NOMO-1 treated with dmso at 0.1 percent for 144 hours (cell line): ENCODE results near the gene IFI44.

Experiments
- DNase-seq: peaks from one replicate; lab custom pipeline; 2025; ENCODE audit not compliant: unreplicated experiment; lab: John Stamatoyannopoulos, UW

IFI44 gene, protein sequence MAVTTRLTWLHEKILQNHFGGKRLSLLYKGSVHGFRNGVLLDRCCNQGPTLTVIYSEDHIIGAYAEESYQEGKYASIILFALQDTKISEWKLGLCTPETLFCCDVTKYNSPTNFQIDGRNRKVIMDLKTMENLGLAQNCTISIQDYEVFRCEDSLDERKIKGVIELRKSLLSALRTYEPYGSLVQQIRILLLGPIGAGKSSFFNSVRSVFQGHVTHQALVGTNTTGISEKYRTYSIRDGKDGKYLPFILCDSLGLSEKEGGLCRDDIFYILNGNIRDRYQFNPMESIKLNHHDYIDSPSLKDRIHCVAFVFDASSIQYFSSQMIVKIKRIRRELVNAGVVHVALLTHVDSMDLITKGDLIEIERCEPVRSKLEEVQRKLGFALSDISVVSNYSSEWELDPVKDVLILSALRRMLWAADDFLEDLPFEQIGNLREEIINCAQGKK

DNA sequence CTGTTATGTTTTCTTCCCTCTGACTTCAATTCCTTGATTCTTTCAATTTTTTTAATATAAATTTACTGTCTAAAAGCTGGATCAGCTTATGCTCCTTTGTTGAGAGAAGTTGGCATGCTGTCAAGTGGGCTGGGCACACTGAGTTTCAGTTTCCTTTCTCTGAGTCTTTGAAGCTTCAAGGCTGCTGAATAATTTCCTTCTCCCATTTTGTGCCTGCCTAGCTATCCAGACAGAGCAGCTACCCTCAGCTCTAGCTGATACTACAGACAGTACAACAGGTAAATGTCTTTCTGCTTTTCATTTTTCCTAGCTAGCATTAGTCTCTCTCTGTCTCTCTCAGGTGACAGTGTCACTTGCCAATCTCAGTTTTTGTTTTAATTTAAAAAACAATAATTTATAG is at the start of gene IFI44:
IFI44 (plus strand) TSS at position 204 of the 400 bp plus-strand sequence. CDS start 365 bp downstream, outside the sequence.
- peak; percentile 7 for DNase-seq

- no peak for DNase-seq
Observed at GRCh38 chr1:78601068-78601467, 48.6 kb upstream of the IFI44 start.

DNA sequence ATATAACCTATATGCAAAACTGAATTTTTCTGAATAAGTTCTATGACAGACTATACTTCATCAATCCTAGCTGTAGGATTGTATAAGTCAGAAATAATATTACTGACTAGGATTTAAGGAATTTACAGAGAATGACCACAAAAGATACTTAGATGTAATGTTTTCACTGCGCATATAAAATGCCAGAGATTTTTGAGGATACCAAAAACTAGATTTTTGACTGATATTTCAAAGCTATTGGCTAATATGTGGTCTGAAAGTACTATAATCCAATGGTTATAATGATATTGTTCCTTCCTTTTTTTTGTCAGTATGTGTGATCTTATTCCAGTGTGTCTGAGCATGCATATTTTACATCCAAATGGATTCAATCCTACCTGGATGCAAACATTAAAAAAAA is 46.4 kb upstream of the IFI44 start:
- no peak for DNase-seq

DNA sequence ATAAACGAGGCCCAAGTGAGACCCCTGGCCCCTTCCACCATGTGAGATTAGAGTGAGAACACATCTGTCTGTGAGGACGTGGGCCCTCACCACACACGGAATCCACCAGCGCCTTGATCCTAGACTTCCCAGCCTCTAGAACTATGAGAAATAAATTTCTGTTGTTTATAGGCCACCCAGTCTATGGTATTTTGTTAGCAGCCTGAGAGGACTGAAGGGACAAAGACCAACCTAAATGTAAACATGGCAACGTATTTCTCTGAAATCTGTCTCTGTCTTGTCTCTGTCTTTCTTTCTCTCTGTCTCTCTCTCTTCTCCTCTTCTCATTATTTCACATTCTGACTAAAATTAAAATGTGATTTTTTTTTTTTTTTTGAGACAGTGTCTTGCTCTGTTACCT is 45.0 kb upstream of the IFI44 start:
- DNase-seq: no peak

DNA sequence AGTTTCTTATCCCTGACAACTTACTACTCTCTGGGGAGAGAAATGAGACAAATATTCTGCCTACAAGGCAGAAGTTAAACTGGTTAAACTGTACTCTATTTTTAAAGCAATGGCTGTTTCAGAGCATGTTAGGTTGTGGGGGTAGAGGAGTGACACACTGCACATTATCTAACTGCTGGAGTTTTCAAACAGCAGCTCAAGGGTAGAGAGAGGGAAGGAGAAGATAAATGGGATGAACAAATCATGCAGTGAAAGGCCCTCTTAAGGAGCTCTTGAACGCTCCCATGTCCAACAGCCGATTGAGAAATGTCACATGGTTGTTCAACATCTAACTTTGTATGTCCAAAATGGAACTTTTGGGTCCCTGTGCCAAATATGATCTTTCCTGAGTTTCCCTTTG is 43.4 kb upstream of the IFI44 start:
- no peak for DNase-seq

GRCh38 chr1:78607334-78607927 is 42.2 kb upstream of the IFI44 start:
- DNase-seq: peak; percentile 1

- no peak for DNase-seq
Observed at GRCh38 chr1:78607944-78608343, 41.7 kb upstream of the IFI44 start.

DNA sequence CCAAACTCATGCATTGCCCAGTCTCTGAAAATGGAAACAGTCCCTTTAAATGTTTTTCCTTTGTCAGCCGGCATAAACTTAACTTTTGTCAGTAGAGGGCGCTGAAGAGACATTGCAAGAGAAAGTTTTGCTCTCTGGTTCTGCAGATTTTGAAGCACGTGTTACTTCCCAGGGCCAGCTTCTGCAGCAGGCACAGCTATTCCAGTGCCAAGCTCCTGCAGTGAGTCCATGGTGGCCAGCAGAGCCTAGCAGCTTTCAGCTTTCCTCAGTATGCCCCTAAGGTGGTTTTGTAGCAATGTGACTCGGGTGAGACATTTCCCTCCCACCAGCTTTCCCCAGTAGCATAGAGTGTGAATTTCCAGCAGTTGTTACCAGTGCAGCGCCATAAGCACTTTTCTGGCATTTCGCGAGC is 32.0 kb upstream of the IFI44 start:
- DNase-seq: peak; percentile 26

- DNase-seq: no peak
Observed at GRCh38 chr1:78619032-78619431, 30.6 kb upstream of the IFI44 start.

DNA sequence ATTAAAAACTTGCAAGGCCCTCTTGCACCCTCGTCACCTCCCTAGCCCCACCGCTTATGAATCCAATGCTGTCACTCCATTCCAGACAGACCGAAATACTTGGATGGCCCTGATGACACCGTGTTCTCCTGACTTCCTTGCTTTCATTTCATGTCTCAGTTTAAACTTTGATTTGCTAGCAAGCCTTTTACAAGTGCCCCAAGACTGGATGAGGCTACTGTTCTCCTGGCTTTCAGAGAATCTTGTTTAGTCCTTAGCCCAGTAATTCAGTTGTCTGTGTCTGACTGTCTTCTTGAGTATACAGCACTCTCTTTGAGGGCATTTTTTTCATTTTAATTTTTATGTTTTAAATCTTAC is 30.2 kb upstream of the IFI44 start:
- DNase-seq: no peak

DNA sequence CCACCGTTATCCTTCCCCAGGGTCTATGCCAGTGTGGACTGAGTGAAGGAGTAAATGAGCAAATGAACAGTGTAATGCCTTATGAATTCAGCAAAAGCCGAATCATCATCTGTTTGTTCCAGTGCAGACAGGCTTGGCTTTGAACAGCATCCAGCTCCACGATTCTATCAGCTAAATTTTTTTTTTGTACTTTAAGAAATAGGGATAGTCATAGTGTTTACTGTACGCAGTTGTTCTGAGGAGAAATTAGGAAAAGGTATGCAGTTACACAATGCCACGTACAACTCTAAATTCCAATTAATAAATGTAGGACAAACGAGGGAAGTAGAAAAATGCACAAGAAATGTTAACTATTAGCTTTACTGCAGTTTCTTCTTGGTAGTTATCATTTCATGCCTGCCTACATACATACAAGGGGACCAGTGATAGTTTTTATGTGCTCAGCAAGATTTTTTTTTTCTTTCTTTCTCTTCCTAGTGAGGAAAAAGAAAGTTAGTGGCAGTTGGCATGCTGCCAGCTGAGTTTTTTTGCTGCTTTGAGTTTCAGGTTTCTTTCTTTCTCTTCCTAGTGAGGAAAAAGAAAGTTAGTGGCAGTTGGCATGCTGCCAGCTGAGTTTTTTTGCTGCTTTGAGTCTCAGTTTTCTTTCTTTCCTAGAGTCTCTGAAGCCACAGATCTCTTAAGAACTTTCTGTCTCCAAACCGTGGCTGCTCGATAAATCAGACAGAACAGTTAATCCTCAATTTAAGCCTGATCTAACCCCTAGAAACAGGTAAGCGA is 29.6 kb upstream of the IFI44 start, which contains the start of gene IFI44L:
IFI44L (plus strand) TSS at position 646 of the 777 bp plus-strand sequence. CDS start 7,468 bp downstream, outside the sequence.
- no peak for DNase-seq

DNA sequence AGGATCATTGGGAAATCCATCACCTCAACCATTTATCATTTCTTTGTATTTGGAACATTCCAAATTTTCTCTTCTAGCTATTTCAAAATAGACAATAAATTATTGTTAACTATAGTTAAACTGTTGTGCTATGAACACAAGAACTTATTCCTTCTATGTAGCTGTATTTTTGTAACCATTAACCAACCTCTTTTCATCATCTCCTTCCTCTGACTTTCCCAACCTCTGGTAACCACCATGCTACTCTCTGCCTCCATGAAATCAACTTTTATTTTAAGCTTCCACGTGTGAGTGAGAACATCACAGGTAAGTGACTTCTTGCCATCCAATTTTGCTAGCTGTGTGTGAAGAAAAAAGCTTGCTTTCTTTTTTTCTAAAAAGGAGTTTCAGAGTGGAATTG is 29.0 kb upstream of the IFI44 start:
- no peak for DNase-seq

DNA sequence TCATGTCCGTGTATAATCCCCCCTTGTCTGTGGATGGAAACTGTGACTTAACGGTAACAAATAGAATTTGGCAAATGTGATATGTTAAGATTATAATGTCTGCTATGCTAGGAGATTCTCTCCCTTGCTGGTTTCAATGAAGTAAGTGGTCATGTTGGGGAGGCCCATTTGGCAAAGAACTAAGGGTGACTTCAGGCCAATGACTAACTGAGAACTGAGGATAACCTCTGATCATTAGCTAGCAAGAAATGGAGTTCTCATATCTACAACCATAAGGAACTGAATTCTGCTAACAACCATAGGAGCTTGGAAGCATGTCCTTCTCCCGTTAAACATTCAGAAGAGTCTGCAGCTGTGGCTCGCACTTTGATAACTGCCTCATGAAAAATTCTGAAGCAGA is 27.1 kb upstream of the IFI44 start:
- no peak for DNase-seq

DNA sequence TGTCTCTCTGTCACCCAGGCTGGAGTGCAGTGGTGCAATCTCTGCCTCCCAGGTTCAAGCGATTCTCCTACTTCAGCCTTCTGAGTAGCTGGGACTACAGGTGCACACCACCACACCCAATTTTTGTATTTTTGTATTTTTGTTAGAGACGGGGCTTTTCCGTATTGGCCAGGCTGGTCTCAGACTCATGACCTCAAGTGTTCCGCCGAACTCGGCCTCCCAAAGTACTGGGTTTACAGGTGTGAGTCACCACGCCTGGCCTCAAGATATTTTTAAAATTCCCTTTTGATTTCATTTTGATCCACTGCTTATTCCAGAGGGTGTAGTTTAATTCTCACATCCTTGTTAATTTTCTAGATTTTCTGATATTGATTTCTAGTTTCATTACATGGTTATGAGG is 25.6 kb upstream of the IFI44 start:
- no peak for DNase-seq

DNA sequence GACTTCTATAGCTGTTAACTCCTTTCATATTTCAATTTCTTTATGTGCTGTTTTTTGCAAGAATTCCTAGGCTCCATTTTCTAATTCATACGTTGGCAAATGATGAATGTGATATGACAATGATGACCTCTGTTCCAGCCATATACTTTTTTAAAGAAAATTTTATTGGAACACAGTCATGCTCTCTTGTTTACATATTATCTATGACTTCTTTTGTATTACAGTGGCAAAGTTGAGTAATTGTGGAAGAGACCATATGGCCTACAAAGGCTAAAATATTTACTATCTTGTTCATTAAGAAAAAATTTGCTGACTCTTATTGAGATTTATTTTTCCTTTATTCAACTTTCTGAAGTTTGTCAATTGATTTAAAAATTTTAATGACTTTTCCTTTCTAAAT is 22.3 kb upstream of the IFI44 start:
- no peak for DNase-seq

DNA sequence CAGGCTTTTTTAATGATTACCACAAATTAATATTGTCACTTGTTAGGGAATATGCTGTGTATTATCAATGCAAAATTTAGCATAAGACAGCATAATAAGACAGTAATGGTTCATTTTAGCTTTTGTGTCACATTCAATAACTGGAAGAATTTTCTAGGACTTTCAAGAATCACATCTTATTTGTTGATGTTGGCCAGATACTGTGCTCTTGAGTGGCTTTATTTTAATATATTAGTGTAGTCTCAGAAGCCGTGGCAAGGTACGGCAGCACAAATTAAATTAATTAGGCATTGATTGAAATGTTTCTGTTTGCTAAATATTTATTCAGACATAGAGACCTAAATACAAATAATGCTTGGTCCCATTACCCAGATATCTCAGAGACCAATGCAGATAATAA is 19.0 kb upstream of the IFI44 start:
- no peak for DNase-seq

GRCh38 chr1:78633209-78633608 is 16.4 kb upstream of the IFI44 start:
- DNase-seq: no peak

DNA sequence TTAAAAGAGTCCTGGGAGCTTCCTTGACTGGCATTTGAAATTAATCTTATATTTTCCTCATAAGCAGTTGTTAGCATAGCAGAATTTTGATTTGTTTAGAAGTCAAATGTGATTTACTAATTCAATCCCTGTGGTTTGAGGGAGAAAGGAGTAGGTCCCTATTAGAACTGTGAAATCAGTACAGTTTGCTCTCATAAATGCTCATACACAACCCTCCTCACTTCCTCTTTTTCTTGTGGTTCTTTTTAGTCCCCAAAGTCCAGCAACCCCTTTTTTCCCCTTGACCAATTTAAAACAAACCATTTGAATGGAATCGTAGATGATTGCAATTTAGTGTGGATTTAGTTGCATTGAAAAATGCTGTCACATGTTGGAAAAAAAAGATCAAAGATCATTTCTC is 9.2 kb upstream of the IFI44 start:
- DNase-seq: no peak

DNA sequence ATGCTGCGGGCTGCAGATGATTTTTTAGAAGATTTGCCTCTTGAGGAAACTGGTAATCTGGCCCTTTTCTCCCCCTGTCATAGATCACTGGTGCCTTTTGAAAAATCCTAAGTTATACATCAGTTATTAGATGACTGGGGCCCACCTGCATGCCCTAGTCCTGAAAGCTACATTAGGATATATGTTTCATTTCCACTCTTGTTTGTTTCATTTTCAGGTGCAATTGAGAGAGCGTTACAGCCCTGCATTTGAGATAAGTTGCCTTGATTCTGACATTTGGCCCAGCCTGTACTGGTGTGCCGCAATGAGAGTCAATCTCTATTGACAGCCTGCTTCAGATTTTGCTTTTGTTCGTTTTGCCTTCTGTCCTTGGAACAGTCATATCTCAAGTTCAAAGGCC is 8.1 kb upstream of the IFI44 start:
- no peak for DNase-seq

GRCh38 chr1:78645723-78646122 is 3.9 kb upstream of the IFI44 start:
- DNase-seq: no peak

DNA sequence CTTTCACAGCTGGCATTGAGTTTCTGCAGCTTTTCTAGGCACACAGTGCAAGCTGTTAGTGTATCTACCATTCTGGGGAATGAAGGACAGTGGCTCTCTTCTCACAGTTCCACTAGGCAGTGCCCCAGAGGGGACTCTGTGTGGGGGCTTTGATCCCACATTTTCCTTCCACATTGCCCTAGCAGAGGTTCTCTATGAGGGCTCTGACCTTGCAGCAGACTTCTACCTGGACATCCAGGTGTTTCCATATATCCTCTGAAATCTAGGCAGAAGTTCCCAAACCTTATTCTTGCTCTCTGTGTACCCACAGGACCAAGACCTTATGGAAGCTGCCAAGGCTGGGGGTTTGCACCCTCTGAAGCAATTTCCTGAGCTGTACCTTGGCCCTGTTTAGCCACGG is 2.4 kb upstream of the IFI44 start:
- no peak for DNase-seq

- no peak for DNase-seq
Observed at GRCh38 chr1:78650114-78650660, 556 bp downstream of the IFI44 start.
